Right atrium auricular region (tissue), 2 donors: Measurements from ENCODE around the gene GLCE. TPM values are rescaled to one million over a fixed set of nuclear protein-coding genes. Genes with fewer than 3 reads are reported as not detected.

ENCODE experiments used
- DNase-seq: peaks from one replicate; pipeline ENCODE4 v3.0.0-alpha.2; 2019; ENCODE audit warnings: low spot score
- H3K27ac ChIP-seq, 2 donors: fragments of 200-600 bp; sonication (generic); 1 replicate in 1 of 2; 2 replicates in 1 of 2; pipeline ENCODE4 v1.5.1; 2016 to 2019
- H3K27me3 ChIP-seq, 2 donors: fragments of 200-600 bp; sonication (generic); one replicate each; pipeline versions ENCODE4 v1.5.1 to v1.6.0; 2017 to 2019
- H3K36me3 ChIP-seq: fragments of 200-600 bp; sonication (generic); one replicate; pipeline ENCODE4 v1.5.1; 2016
- H3K4me1 ChIP-seq, 2 donors: fragments of 200-600 bp; sonication (generic); one replicate each; pipeline versions ENCODE4 v1.5.1 to v1.6.0; 2017 to 2019
- H3K4me3 ChIP-seq, 2 donors: fragments of 200-600 bp; sonication (generic); 1 replicate in 1 of 2; 2 replicates in 1 of 2; pipeline ENCODE4 v1.5.1; 2017 to 2019; ENCODE audit warnings: mild to moderate bottlenecking in 1 of 2, moderate library complexity in 1 of 2
- H3K9me3 ChIP-seq, 2 donors: fragments of 200-600 bp; sonication (generic); one replicate each; pipeline ENCODE4 v1.5.1; 2019
- CTCF ChIP-seq, 2 donors: fragments of 200-600 bp; sonication (generic); IDR thresholded peaks; one replicate each; pipeline ENCODE4 v1.5.1; 2019; ENCODE audit warnings: antibody characterized with exemption in 2 of 2
- total RNA-seq, 2 donors: library from RNA; depleted of rRNA; stranded (reverse); fragments of >200 nt; gene quantifications; one replicate each; pipeline ENCODE4 v1.1.0, GENCODE V29; 2016

Gene GLCE
- total RNA-seq, 2 donors from 2014 or later = 7.0 to 9.6 TPM

DNA sequence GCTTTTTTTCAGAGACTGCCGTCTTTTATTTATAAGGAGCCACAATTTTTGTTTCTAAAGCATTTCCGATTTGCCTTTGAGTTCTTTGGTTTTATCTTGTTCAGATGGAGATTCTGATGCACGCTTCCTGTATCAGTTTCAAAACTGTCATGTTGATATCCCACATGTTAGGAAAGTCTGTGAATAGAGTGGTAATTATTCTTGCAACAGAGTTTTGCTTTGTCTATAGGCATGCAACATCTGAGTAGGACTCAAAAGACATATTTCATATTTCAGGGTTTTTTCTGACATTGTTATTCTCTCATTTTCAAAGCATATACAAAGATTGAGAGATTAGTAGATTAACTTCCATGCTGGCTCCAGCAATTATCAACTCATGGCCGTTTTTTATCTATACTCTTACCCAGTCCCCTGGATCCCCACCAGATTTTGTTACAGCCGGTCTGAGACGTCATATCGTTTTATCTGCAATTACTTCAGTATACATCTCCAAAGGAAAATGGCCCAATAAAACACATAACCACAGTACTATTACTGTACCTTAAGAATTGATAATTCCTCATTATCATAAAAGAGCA lies 160.6 kb downstream of the GLCE start:
- Histone ChIP-seq H3K27ac (no peak overlapping the region), H3K4me3 (no peak overlapping the region), H3K4me1 (no peaks in the 10 kb centered on the region), H3K9me3 (no peaks in the 10 kb centered on the region), H3K36me3 (no peaks in the 10 kb centered on the region), H3K27me3 (no peaks in the 10 kb centered on the region)
- DNase-seq = no peak
- no peak for TF ChIP-seq CTCF (IDR thresholded peaks at IDR 0.05)

Other genes starting within 250 kb of the GLCE start
- 1 to 10 TPM; 4.8 to 7.2 TPM for gene SPESP1, start 230.1 kb upstream of the GLCE start, total RNA-seq
- gene NOX5, start 145.9 kb upstream of the GLCE start, total RNA-seq = under 1 TPM; 0.16 to 0.19 TPM
- 1 to 10 TPM in 1 of 2 donors, under 1 TPM in 1; 0.74 to 5.0 TPM for gene PAQR5, start 138.3 kb downstream of the GLCE start, total RNA-seq